Body of pancreas (tissue), 4 donors: ENCODE measurements around the gene DBNL. TPM values are rescaled to one million over a fixed set of nuclear protein-coding genes. Genes with fewer than 3 reads are reported as not detected.
A peak's percentile ranks its signal among the peaks of the same experiment; 100 is the strongest.
"Not testable (repeated sequence)": the region's sequence is repeated elsewhere in the genome, so short reads cannot be mapped to it uniquely, and the experiment has no call there.

Experiments
- ATAC-seq: fragments of 150-250 bp; one replicate; pipeline ENCODE4 v1.9.1; 2016
- DNase-seq, 4 donors: peaks; one replicate each; pipeline ENCODE4 v3.0.0-alpha.2; 2019
- H3K27ac ChIP-seq, 4 donors: fragments of 200-600 bp; sonication (generic); 1 replicate in 3 of 4; 2 replicates in 1 of 4; pipeline versions ENCODE4 v1.5.1 to v1.6.1; 2016 to 2019; ENCODE audit warnings: mild to moderate bottlenecking in 1 of 4, mixed read lengths in 1 of 4, moderate library complexity in 1 of 4
- H3K27me3 ChIP-seq, 2 donors: fragments of 200-600 bp; sonication (generic); one replicate each; pipeline ENCODE4 v1.6.0; 2016; ENCODE audit warnings: mild to moderate bottlenecking in 1 of 2
- H3K36me3 ChIP-seq, 2 donors: fragments of 200-600 bp; sonication (generic); replicated peaks in 1 of 2; 2 replicates each; pipeline ENCODE4 v1.5.1; 2016; ENCODE audit warnings: low read depth in 2 of 2; ENCODE audit not compliant: insufficient read depth in 1 of 2
- H3K4me1 ChIP-seq: fragments of 200-600 bp; sonication (generic); one replicate; pipeline ENCODE4 v1.6.0; 2016
- H3K4me3 ChIP-seq, 2 donors: fragments of 200-600 bp; sonication (generic); 1 replicate in 1 of 2; 2 replicates in 1 of 2; pipeline ENCODE4 v1.5.1; 2016 to 2019
- H3K9me3 ChIP-seq, 3 donors: fragments of 200-600 bp; sonication (generic); 1 replicate in 2 of 3; 2 replicates in 1 of 3; pipeline ENCODE4 v1.5.1; 2016
- WGBS, 2 donors: methylation state at CpG; one replicate each; pipeline ENCODE4 v1.1.5; 2017; 5-methylcytosine and 5-hydroxymethylcytosine counted together
- intact Hi-C: fragments of 100-400 bp; cut with DNase I; formaldehyde crosslinking; loops from one replicate; pipeline ENCODE4 v1.15.1; 2023
- total RNA-seq, 2 donors: library from RNA; depleted of rRNA; stranded (reverse); fragments of >200 nt; gene quantifications; one replicate each; pipeline ENCODE4 v1.1.0, GENCODE V29; 2016

Gene DBNL
- total RNA-seq, 2 donors from 2014 or later = 62.0 to 96.6 TPM

DNA sequence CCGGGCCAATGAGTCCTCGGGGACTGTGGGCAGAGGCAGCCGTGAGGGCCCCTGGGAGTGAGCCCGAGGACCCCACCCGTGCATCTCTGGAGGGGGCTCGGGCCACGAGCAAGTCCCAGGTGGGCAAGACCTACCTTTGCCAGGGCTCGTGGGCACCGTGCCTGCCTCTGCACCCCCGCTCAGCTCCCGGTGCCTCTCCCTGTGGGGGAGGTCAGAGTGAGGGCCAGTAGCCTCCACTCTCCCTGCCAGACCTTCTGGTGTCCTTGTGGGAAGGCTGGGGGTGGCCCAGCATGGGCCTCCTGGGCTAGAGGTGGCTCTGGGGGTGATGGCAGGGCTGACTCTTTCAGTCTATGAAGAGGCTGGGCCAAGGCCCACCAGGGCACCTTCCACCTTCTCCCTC lies 15.1 kb upstream of the DBNL start:
- intact Hi-C loops, H3K9me3 ChIP-seq, ATAC-seq, H3K27me3 ChIP-seq, DNase-seq, H3K4me1 ChIP-seq, H3K4me3 ChIP-seq, H3K36me3 ChIP-seq, H3K27ac ChIP-seq: not testable (repeated sequence)
- WGBS, 2 donors = no CpG with 5 or more reads among the region's 11 CpGs

DNA sequence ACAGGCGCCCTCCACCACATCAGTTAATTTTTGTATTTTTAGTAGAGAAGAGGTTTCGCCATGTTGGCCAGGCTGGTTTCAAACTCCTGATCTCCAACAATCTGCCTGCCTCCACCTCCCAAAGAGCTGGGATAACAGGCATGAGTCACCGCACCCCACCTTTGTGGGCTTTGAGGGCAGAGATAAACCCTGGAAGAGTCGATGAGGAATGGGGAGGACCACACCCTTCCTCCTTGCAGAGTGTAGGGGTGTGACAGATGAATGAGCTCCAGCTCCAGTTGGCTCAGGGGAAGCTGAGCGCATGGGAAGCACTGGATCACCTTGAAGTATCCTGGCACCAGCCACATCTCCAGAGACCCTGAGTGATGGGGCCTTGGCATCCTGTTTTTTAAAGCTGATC lies 14.5 kb upstream of the DBNL start:
- intact Hi-C loops, H3K9me3 ChIP-seq, ATAC-seq, H3K27ac ChIP-seq, DNase-seq, H3K36me3 ChIP-seq, H3K27me3 ChIP-seq, H3K4me3 ChIP-seq, H3K4me1 ChIP-seq: not testable (repeated sequence)
- 82% methylated on average over 2 of the region's 5 CpGs; no CpG with 5 or more reads in 1 of the 2 donors for WGBS, 2 donors

- H3K27me3 ChIP-seq, H3K36me3 ChIP-seq, intact Hi-C loops, ATAC-seq, H3K4me3 ChIP-seq, H3K9me3 ChIP-seq, H3K4me1 ChIP-seq, H3K27ac ChIP-seq, DNase-seq: not testable (repeated sequence)
- 91% methylated on average over 11 to 12 of the region's 13 CpGs for WGBS, 2 donors
These were observed 13.2 kb upstream of the DBNL start for GRCh38 chr7:44031319-44031718.

GRCh38 chr7:44032031-44032430 lies 12.5 kb upstream of the DBNL start:
- WGBS, 2 donors = 72 to 77% methylated on average over 4 to 6 of the region's 6 CpGs
- not testable (repeated sequence) for ATAC-seq

GRCh38 chr7:44033971-44034844 lies 10.3 kb upstream of the DBNL start:
- 81 to 92% methylated on average over 2 to 10 of the region's 18 CpGs for WGBS, 2 donors
- H3K27ac ChIP-seq, H3K4me1 ChIP-seq, H3K36me3 ChIP-seq, H3K4me3 ChIP-seq, DNase-seq, H3K27me3 ChIP-seq, ATAC-seq, H3K9me3 ChIP-seq, intact Hi-C loops: not testable (repeated sequence)

More at GRCh38 chr7:44032031-44032430, 12.5 kb upstream of the DBNL start:
- H3K36me3 ChIP-seq, H3K27me3 ChIP-seq, DNase-seq, H3K4me1 ChIP-seq, H3K27ac ChIP-seq, H3K4me3 ChIP-seq, H3K9me3 ChIP-seq, intact Hi-C loops: not testable (repeated sequence)

GRCh38 chr7:44036364-44036763 lies 8.1 kb upstream of the DBNL start:
- H3K36me3 ChIP-seq, H3K9me3 ChIP-seq, intact Hi-C loops, H3K4me3 ChIP-seq, H3K4me1 ChIP-seq, H3K27me3 ChIP-seq, DNase-seq, H3K27ac ChIP-seq: not testable (repeated sequence)
- peak; percentile 4 for ATAC-seq
- WGBS, 2 donors = 67% methylated on average over 8 of the region's 10 CpGs; no CpG with 5 or more reads in 1 of the 2 donors

GRCh38 chr7:44037951-44038350 lies 6.6 kb upstream of the DBNL start:
- DNase-seq, H3K27ac ChIP-seq, H3K4me1 ChIP-seq, H3K4me3 ChIP-seq, H3K27me3 ChIP-seq, H3K9me3 ChIP-seq, H3K36me3 ChIP-seq, intact Hi-C loops, ATAC-seq: not testable (repeated sequence)
- 44 to 61% methylated on average over 2 of the region's 2 CpGs for WGBS, 2 donors

GRCh38 chr7:44038553-44038952 lies 5.9 kb upstream of the DBNL start:
- ATAC-seq, H3K27me3 ChIP-seq, DNase-seq, H3K9me3 ChIP-seq, H3K27ac ChIP-seq, H3K36me3 ChIP-seq, H3K4me1 ChIP-seq, H3K4me3 ChIP-seq, intact Hi-C loops: not testable (repeated sequence)
- WGBS, 2 donors = 24% methylated on average over 6 of the region's 12 CpGs; no CpG with 5 or more reads in 1 of the 2 donors

DNA sequence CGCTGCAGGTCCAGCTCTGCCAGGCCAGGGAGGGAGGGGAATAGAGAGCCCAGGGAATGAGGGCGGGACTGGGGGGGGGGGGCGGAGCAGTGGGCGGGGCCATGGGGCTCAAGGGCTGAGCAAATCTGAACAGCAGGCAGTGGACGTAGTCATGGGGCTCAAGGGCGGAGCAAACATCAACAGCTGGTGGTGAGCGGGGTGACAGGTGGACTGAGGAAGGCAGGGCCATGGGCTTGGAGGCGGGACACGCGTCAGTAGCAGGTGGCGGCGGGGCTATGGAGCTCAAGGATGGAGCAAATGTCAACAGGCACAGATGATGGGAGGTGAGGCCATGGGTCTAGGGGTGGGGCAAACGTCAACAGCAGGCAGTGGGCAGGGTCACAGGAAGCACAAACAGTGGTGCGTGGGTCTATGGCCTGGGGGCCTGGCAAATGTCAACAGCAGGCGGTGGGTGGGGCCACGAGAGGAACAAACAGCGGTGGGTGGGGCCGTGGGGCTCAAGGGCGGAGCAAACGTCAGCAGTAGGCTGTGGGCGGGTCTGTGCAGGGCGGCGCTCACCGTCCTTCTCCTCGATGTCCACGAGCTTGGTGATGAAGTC lies 5.4 kb upstream of the DBNL start:
- H3K36me3 ChIP-seq, H3K4me3 ChIP-seq, H3K27me3 ChIP-seq, intact Hi-C loops, H3K9me3 ChIP-seq: not testable (repeated sequence)
- DNase-seq (peak; percentile 98 to 100 (median 99)), ATAC-seq (peak; percentile 92)
- WGBS, 2 donors = 0% methylated on average over 4 to 13 of the region's 26 CpGs
- Histone ChIP-seq H3K27ac (peak overlapping the region; percentile 38 to 82 (median 52)), H3K4me1 (peaks cover 14% of the 10 kb centered on the region)

GRCh38 chr7:44039800-44040492 lies 4.6 kb upstream of the DBNL start:
- DNase-seq, H3K36me3 ChIP-seq, intact Hi-C loops, H3K27me3 ChIP-seq, H3K4me3 ChIP-seq, ATAC-seq, H3K9me3 ChIP-seq: not testable (repeated sequence)
- H3K4me1 ChIP-seq = peaks cover 17% of the 10 kb centered on the region
- H3K27ac ChIP-seq = peak overlapping the region in 3 of 4 donors; percentile 64 to 68 (median 66)
- WGBS, 2 donors = 30% methylated on average over 8 of the region's 40 CpGs; no CpG with 5 or more reads in 1 of the 2 donors
